A549 (cell line): Measurements from ENCODE around the gene SLN. TPM values are rescaled to one million over a fixed set of nuclear protein-coding genes. Genes with fewer than 3 reads are reported as not detected.

ENCODE experiments used
- ATAC-seq, 2 experiments: fragments of 200-7000 bp in 1 of 2; fragments of >200 bp in 1 of 2; cut with Nextera tagmentation in 1 of 2; cut with Tn5 transposase in 1 of 2; 3 replicates each; pipeline versions ENCODE4 v1.8.0 to v1.9.1; 2018 to 2020; ENCODE audit warnings: mild to moderate bottlenecking in 1 of 2, moderate library complexity in 1 of 2
- CTCF ChIA-PET: fragments of 300-600 bp; sonication (Branson Sonifier 250); formaldehyde crosslinking; extraction: SDS; loops from one replicate; lab custom pipeline; 2021; ENCODE audit warnings: antibody characterized with exemption, inconsistent platforms; lab: Yijun Ruan, JAX
- POLR2A ChIA-PET: fragments of 350-600 bp; formaldehyde crosslinking; extraction: SDS; loops from one replicate; lab custom pipeline; 2021; ENCODE audit warnings: antibody characterized with exemption, inconsistent platforms; lab: Yijun Ruan, JAX
- DNase-seq, 2 experiments: peaks; one replicate each; pipeline versions ENCODE4 v3.0.0 to v3.0.0-alpha.2; 2011 to 2016; ENCODE audit warnings: low read depth in 1 of 2, low spot score in 1 of 2
- FAIRE-seq: peaks from 2 replicates; lab custom pipeline; 2011; peaks lifted over from hg19 to GRCh38; lab: Jason Lieb, UNC
- H3K27ac ChIP-seq, 2 experiments: fragments of >200 bp; sonication (Bioruptor Twin); formaldehyde crosslinking; 3 replicates each; pipeline ENCODE4 v1.5.1; 2016 to 2017
- H3K4me1 ChIP-seq: fragments of >200 bp; sonication (Bioruptor Twin); formaldehyde crosslinking; 3 replicates; pipeline ENCODE4 v1.6.1; 2016
- H3K4me2 ChIP-seq: fragments of >200 bp; sonication (Bioruptor Twin); formaldehyde crosslinking; 3 replicates; pipeline ENCODE4 v1.6.1; 2016
- H3K4me3 ChIP-seq: fragments of >200 bp; sonication (Bioruptor Twin); formaldehyde crosslinking; 3 replicates; pipeline ENCODE4 v1.5.1; 2016
- H3K9me3 ChIP-seq: fragments of >200 bp; sonication (Bioruptor Twin); formaldehyde crosslinking; 3 replicates; pipeline ENCODE4 v1.6.1; 2016
- CBX2 ChIP-seq: fragments of 200-600 bp; sonication (generic); IDR thresholded peaks from 2 replicates; pipeline ENCODE4 v1.6.1; 2016; ENCODE audit warnings: low read depth, mild to moderate bottlenecking, borderline replicate concordance
- CBX8 ChIP-seq: fragments of 200-600 bp; sonication (generic); IDR thresholded peaks from 2 replicates; pipeline ENCODE4 v1.6.1; 2016
- CEBPB ChIP-seq, 2 experiments: fragments of >200 bp in 1 of 2; sonication (Bioruptor Twin) in 1 of 2; formaldehyde crosslinking in 1 of 2; IDR thresholded peaks; 2 replicates each; pipeline ENCODE4 v1.6.1; 2012 to 2016
- CHD2 ChIP-seq: fragments of 150-350 bp; IDR thresholded peaks from 2 replicates; pipeline ENCODE4 v1.6.1; 2014; ENCODE audit warnings: low read length; ENCODE audit not compliant: partially characterized antibody
- CTCF ChIP-seq: fragments of >200 bp; sonication (Bioruptor Twin); formaldehyde crosslinking; IDR thresholded peaks from 3 replicates; pipeline ENCODE4 v1.5.1; 2016
- E2F6 ChIP-seq: IDR thresholded peaks from 2 replicates; pipeline ENCODE4 v1.6.1; 2012; ENCODE audit warnings: low read depth, borderline replicate concordance
- EP300 ChIP-seq, 2 experiments: fragments of >200 bp; sonication (Bioruptor Twin); formaldehyde crosslinking; IDR thresholded peaks; 2 replicates in 1 of 2; 3 replicates in 1 of 2; pipeline ENCODE4 v1.6.1; 2016 to 2017
- ESRRA ChIP-seq: fragments of 150-350 bp; IDR thresholded peaks from 2 replicates; pipeline ENCODE4 v1.6.1; 2014; ENCODE audit warnings: mild to moderate bottlenecking, low read length, borderline replicate concordance
- FOSL2 ChIP-seq, 2 experiments: fragments of 450-650 bp in 1 of 2; fragments of >200 bp in 1 of 2; sonication (Bioruptor Twin) in 1 of 2; formaldehyde crosslinking; IDR thresholded peaks; 2 replicates each; pipeline versions ENCODE4 v1.5.0 to v1.6.1; 2016 to 2020; ENCODE audit warnings: mild to moderate bottlenecking in 1 of 2, moderate library complexity in 1 of 2
- FOXS1 ChIP-seq: fragments of 250-450 bp; sonication (Bioruptor Pico); IDR thresholded peaks from 2 replicates; pipeline ENCODE4 v1.5.0; 2020; ENCODE audit warnings: mild to moderate bottlenecking, moderate library complexity
- HDAC2 ChIP-seq: fragments of 200-600 bp; sonication (generic); IDR thresholded peaks from 2 replicates; pipeline ENCODE4 v1.6.1; 2016
- HMGXB4 ChIP-seq: fragments of 250-450 bp; sonication (Bioruptor Pico); IDR thresholded peaks from 2 replicates; pipeline ENCODE4 v1.5.0; 2021; ENCODE audit warnings: mild to moderate bottlenecking, moderate library complexity, borderline replicate concordance
- HOXA7 ChIP-seq: fragments of 250-450 bp; sonication (Bioruptor Pico); IDR thresholded peaks from 2 replicates; pipeline ENCODE4 v1.5.0; 2020; ENCODE audit warnings: mild to moderate bottlenecking, moderate library complexity
- HOXB5 ChIP-seq: fragments of 250-450 bp; sonication (Bioruptor Pico); IDR thresholded peaks from 2 replicates; pipeline ENCODE4 v1.5.0; 2020; ENCODE audit warnings: mild to moderate bottlenecking, moderate library complexity
- JUN ChIP-seq, 2 experiments: fragments of >200 bp; sonication (Bioruptor Twin); formaldehyde crosslinking; IDR thresholded peaks; 2 replicates in 1 of 2; 3 replicates in 1 of 2; pipeline ENCODE4 v1.6.1; 2016 to 2017
- NPAS2 ChIP-seq: fragments of 250-450 bp; sonication (Bioruptor Pico); IDR thresholded peaks from 2 replicates; pipeline ENCODE4 v1.8.0; 2022; ENCODE audit warnings: mild to moderate bottlenecking, moderate library complexity, borderline replicate concordance
- PBX3 ChIP-seq: IDR thresholded peaks from 2 replicates; pipeline ENCODE4 v1.6.1; 2012
- RAD21 ChIP-seq, 2 experiments: fragments of >200 bp in 1 of 2; sonication (Bioruptor Twin) in 1 of 2; formaldehyde crosslinking in 1 of 2; IDR thresholded peaks in 1 of 2; conservative IDR thresholded peaks in 1 of 2; 2 replicates in 1 of 2; 3 replicates in 1 of 2; pipeline ENCODE4 v1.6.1; 2012 to 2018; ENCODE audit warnings: inconsistent platforms in 1 of 2
- RARB ChIP-seq: fragments of 250-450 bp; sonication (Bioruptor Pico); IDR thresholded peaks from 2 replicates; pipeline ENCODE4 v1.8.0; 2021; ENCODE audit warnings: mild to moderate bottlenecking, moderate library complexity
- SMC3 ChIP-seq: fragments of >200 bp; sonication (Bioruptor Twin); formaldehyde crosslinking; IDR thresholded peaks from 3 replicates; pipeline ENCODE4 v1.6.1; 2018; ENCODE audit warnings: inconsistent platforms
- TFCP2L1 ChIP-seq: fragments of 250-450 bp; sonication (Bioruptor Pico); IDR thresholded peaks from 2 replicates; pipeline ENCODE4 v1.5.0; 2021; ENCODE audit warnings: mild to moderate bottlenecking
- TP53 ChIP-seq: fragments of 250-450 bp; sonication (Bioruptor Pico); IDR thresholded peaks from 2 replicates; pipeline ENCODE4 v1.5.0; 2021; ENCODE audit warnings: mild to moderate bottlenecking, moderate library complexity
- USF2 ChIP-seq: fragments of 450-650 bp; IDR thresholded peaks from 2 replicates; pipeline ENCODE4 v1.6.1; 2014; ENCODE audit warnings: antibody characterized with exemption
- ZFP36 ChIP-seq: fragments of 450-650 bp; IDR thresholded peaks from 2 replicates; pipeline ENCODE4 v1.6.1; 2014; ENCODE audit warnings: borderline replicate concordance; ENCODE audit not compliant: partially characterized antibody
- WGBS: methylation state at CpG from one replicate; pipeline ENCODE4 v1.1.6; 2017; ENCODE audit errors: missing lambda C conversion rate; 5-methylcytosine and 5-hydroxymethylcytosine counted together
- polyA plus RNA-seq, 4 experiments: library from polyadenylated mRNA; depleted of rRNA in 3 of 4; stranded (reverse); fragments of >200 nt; fragmentation: RNase III in 1 of 4; extraction: RNeasy Plus Mini Kit Qiagen cat#74134 plus additional on column Dnase treatment in 1 of 4; gene quantifications; 2 replicates in 3 of 4; 3 replicates in 1 of 4; pipeline ENCODE4 v1.2.3, GENCODE V29; 2011 to 2017

SLN gene
- polyA plus RNA-seq, 2 of the 4 experiments (the other 2 are of a cell fraction), result 1.3 to 2.2 TPM

- Histone ChIP-seq H3K4me2 (no peak overlapping the region), H3K9me3 (peaks cover 6% of the 10 kb centered on the region; the same call in 1 of the 3 replicates), H3K27ac (no peak overlapping the region), H3K4me3 (no peak overlapping the region), H3K4me1 (no peaks in the 10 kb centered on the region)
- CTCF ChIA-PET, result interaction anchor here (1.4 to 2.6 kb wide), 3 partner anchors 28 to 180 kb away, joined by 4 to 6 read pairs (median 4); no protein-coding TSS in a partner anchor
- ATAC-seq (no peak), DNase-seq (no peak), FAIRE-seq (no peak)
- 67% methylated on average over 2 of the region's 3 CpGs for WGBS
- POLR2A ChIA-PET, result no interaction called here
- TF ChIP-seq NPAS2 (CRISPR knock-in tag) (no peak), RARB (CRISPR knock-in tag) (no peak), JUN (IDR thresholded peaks at IDR 0.05) (no peak), TP53 (CRISPR knock-in tag) (no peak), CBX2 (no peak), ESRRA (no peak), HDAC2 (no peak), HOXB5 (CRISPR knock-in tag) (no peak), FOSL2 (IDR thresholded peaks at IDR 0.05) (no peak), FOSL2 (CRISPR knock-in tag; IDR thresholded peaks at IDR 0.05) (no peak), EP300 (IDR thresholded peaks at IDR 0.05) (no peak), E2F6 (no peak), FOXS1 (CRISPR knock-in tag) (no peak), SMC3 (no peak), PBX3 (no peak), HMGXB4 (CRISPR knock-in tag) (no peak), ZFP36 (no peak), HOXA7 (CRISPR knock-in tag) (no peak)
Measured at GRCh38 chr11:107743191-107743590, 31.3 kb upstream of the SLN start.

GRCh38 chr11:107741044-107741823, 29.4 kb upstream of the SLN start:
- FAIRE-seq (no peak), ATAC-seq (peak in 1 of 2 experiments; percentile 60; a peak in 3 of 6 replicates), DNase-seq (peak in 1 of 2 experiments; percentile 18)
- WGBS, result 46% methylated on average over 4 of the region's 7 CpGs
- no peak overlapping the region for H3K4me3 ChIP-seq
- no peaks in the 10 kb centered on the region for H3K4me1 ChIP-seq
- no peak overlapping the region for H3K27ac ChIP-seq
- H3K9me3 ChIP-seq, result peaks cover 6% of the 10 kb centered on the region; the same call in 1 of the 3 replicates
- no peak overlapping the region for H3K4me2 ChIP-seq
- CTCF ChIA-PET, result interaction anchor here (0.9 to 2.6 kb wide), 5 partner anchors 20 to 164 kb away, joined by 3 to 6 read pairs (median 3); no protein-coding TSS in a partner anchor
- TF ChIP-seq HOXB5 (CRISPR knock-in tag), result no peak
- no peak for TF ChIP-seq HOXA7 (CRISPR knock-in tag)
- TF ChIP-seq TFCP2L1 (CRISPR knock-in tag), result no peak
- TF ChIP-seq RAD21 (conservative IDR thresholded peaks at IDR 0.05 in 1 of 2, IDR thresholded peaks at IDR 0.05 in 1 of 2), result peak in 1 of 2 experiments; percentile 37; a peak in 2 of 5 replicates
- TF ChIP-seq USF2, result no peak
- TF ChIP-seq CEBPB (IDR thresholded peaks at IDR 0.05), result no peak
- no peak for TF ChIP-seq CBX8
- peak; percentile 37 for TF ChIP-seq CTCF
- no peak for TF ChIP-seq CHD2
- POLR2A ChIA-PET, result no interaction called here
